ENCODE results near the gene PITPNC1. TPM values are rescaled to one million over a fixed set of nuclear protein-coding genes. Genes with fewer than 3 reads are reported as not detected.

PITPNC1 gene
- total and polyA plus RNA-seq, 11 donors: 7.0 to 20.8 (median 11.3) TPM

DNA sequence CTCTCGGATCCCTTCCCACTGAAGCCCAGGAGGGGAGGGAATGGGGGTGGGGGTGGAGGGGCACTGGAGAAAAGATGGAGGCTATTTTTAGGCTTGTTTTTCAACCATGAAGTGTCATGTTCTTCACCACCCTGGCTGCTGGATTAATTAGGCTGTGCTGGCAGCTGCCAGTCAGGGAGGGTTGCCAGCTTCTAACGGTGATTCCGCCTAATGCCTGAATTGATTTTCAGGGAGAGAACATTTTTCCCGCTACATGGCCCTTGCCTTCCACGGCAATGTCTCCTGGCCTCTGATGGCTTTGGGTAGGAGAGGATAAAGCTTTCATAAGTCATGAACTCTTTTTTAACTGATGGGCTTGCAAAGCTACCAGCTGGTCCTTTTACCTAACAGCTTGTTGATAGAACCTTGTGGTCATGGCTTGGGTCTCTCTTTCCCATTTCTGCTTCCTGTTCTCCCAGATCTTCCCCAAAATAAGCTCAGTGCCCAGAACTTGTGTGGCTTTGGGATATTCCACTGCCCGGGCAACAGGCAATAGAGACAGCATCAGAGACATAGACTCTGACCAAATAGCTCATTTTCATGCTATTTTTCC is 167.4 kb downstream of the PITPNC1 start:
- Histone ChIP-seq H3K4me3 (no peak overlapping the region), H3K36me3 (no peaks in the 10 kb centered on the region), H3K27me3 (no peaks in the 10 kb centered on the region), H3K9me3 (no peaks in the 10 kb centered on the region), H3K4me1 (peaks cover 0 to 25% (median 11%) of the 10 kb centered on the region in 12 donors), H3K27ac (no peak overlapping the region)
- DNase-seq (no peak), ATAC-seq (no peak)
- WGBS, 4 donors: 53 to 65% (median 62%) methylated on average over 6 of the region's 6 CpGs
- TF ChIP-seq, protein P1, sequence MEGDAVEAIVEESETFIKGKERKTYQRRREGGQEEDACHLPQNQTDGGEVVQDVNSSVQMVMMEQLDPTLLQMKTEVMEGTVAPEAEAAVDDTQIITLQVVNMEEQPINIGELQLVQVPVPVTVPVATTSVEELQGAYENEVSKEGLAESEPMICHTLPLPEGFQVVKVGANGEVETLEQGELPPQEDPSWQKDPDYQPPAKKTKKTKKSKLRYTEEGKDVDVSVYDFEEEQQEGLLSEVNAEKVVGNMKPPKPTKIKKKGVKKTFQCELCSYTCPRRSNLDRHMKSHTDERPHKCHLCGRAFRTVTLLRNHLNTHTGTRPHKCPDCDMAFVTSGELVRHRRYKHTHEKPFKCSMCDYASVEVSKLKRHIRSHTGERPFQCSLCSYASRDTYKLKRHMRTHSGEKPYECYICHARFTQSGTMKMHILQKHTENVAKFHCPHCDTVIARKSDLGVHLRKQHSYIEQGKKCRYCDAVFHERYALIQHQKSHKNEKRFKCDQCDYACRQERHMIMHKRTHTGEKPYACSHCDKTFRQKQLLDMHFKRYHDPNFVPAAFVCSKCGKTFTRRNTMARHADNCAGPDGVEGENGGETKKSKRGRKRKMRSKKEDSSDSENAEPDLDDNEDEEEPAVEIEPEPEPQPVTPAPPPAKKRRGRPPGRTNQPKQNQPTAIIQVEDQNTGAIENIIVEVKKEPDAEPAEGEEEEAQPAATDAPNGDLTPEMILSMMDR (IDR thresholded peaks at IDR 0.05): no peak
- TF ChIP-seq POLR2A (IDR thresholded peaks at IDR 0.05): no peak
- intact Hi-C loops (cut with DNase I): no loop called here

DNA sequence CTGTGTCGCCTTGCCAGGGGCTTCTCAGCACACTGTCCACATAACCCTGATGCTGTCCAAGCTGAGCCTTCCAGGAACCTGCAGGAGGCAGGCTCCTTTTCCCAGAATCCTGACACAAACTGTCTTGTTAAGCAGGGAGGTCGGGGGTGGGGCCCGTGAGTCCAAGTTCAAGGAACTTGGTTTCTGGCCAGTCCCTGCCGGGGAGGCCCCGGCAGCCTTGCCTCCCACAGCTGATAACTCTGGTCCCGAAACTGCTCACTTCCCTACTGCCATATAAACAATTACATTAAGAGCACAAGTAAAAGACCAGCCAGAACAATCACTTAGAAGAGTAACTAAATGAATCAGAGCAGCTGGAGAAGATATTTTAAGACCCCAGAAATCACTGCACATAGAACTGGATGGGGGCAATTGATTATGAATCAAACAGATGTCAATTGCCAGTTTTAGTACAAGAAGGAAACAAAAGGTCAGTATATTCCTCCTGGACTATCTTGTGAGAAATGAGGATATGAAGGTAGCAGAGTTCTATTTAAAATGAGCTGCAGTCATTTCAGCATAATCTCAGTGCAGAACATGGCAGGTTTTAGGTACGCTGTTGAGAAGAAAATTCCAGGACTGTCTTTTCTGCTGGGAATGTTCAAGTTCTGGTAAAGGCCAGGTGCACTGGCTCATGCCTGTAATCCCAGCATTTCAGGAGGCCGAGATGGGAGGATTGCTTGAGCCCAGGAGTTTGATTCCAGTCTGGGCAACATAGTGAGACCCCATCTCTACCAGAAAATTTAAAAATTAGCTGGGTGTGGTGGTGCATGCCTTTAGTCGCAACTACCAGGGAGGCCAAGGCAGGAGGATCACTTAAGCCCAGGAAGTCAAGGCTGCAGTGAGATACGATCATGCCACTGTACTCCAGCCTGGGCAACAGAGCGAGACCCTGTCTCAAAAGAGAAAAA is 169.8 kb downstream of the PITPNC1 start:
- intact Hi-C loops (cut with DNase I): no loop called here
- TF ChIP-seq, protein P1 (IDR thresholded peaks at IDR 0.05): peak in 3 of 12 donors; percentile 10 to 17 (median 13)
- no peak for TF ChIP-seq POLR2A (IDR thresholded peaks at IDR 0.05)
- DNase-seq (peak; percentile 55 to 72 (median 68)), ATAC-seq (peak in 3 of 4 donors; percentile 77 to 85 (median 82))
- H3K36me3 ChIP-seq: no peaks in the 10 kb centered on the region
- no peak overlapping the region for H3K4me3 ChIP-seq
- H3K4me1 ChIP-seq: peaks cover 0 to 32% (median 11%) of the 10 kb centered on the region in 12 donors
- no peaks in the 10 kb centered on the region for H3K27me3 ChIP-seq
- H3K9me3 ChIP-seq: no peaks in the 10 kb centered on the region
- WGBS, 4 donors: 48 to 56% (median 49%) methylated on average over 11 of the region's 11 CpGs
- peak overlapping the region in 7 of 12 donors; percentile 18 to 67 (median 43) for H3K27ac ChIP-seq

DNA sequence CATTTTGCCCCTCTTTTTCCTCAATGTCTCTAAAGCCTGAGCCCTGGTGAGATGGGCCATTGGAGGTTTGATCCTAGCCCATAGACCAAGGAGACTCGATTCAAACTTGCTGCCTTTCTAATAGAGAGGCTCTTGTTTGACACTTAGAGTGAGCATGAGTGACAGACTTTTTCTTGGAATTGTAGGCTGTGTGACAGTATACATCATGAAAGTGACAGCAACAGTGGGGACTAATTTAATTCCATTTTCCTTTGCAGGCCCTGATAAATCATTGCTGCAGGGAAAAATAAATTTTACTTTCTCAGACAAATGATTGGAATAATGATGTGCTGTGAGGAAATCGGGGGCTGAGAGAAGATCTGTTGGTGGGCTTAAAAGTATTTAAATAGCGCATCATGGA is 171.6 kb downstream of the PITPNC1 start:
- TF ChIP-seq, protein P1 (IDR thresholded peaks at IDR 0.05): no peak
- TF ChIP-seq POLR2A (IDR thresholded peaks at IDR 0.05): no peak
- intact Hi-C loops (cut with DNase I): no loop called here
- 97 to 99% (median 98%) methylated on average over 3 of the region's 3 CpGs for WGBS, 4 donors
- H3K4me3 ChIP-seq: no peak overlapping the region
- H3K4me1 ChIP-seq: peaks cover 0 to 32% (median 11%) of the 10 kb centered on the region in 12 donors
- H3K9me3 ChIP-seq: no peaks in the 10 kb centered on the region
- no peak for ATAC-seq
- no peaks in the 10 kb centered on the region for H3K36me3 ChIP-seq
- H3K27me3 ChIP-seq: no peaks in the 10 kb centered on the region
- peak overlapping the region in 1 of 12 donors; percentile 30 for H3K27ac ChIP-seq
- DNase-seq: no peak

DNA sequence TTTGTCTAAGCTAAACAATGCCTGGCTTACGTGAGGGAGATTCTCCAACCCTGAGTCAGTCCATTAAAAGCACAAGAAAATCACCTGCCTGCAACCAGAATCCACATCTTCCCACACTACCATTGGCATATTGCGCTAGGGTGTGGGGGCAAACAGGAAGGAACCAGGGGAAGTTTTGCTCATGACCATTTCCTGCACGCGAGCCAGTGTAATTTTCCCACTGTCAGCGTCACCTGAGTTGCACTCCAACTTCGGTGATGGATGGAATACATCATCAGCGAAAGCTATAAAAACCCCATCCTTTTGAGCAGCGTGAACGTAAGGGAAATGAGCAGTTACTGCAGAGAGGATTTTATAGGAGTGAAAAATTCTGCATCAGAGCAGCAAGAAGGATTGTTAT is 172.7 kb downstream of the PITPNC1 start:
- TF ChIP-seq, protein P1 (IDR thresholded peaks at IDR 0.05): no peak
- TF ChIP-seq POLR2A (IDR thresholded peaks at IDR 0.05): no peak
- DNase-seq (peak in 3 of 5 donors; percentile 29 to 58 (median 42)), ATAC-seq (peak in 3 of 4 donors; percentile 20 to 84 (median 38))
- Histone ChIP-seq H3K27me3 (no peaks in the 10 kb centered on the region), H3K36me3 (no peaks in the 10 kb centered on the region), H3K9me3 (no peaks in the 10 kb centered on the region), H3K4me3 (no peak overlapping the region), H3K4me1 (peaks cover 0 to 27% (median 11%) of the 10 kb centered on the region in 12 donors), H3K27ac (peak overlapping the region in 8 of 12 donors; percentile 28 to 65 (median 46))
- 67 to 79% (median 71%) methylated on average over 9 of the region's 9 CpGs for WGBS, 4 donors
- intact Hi-C loops (cut with DNase I): no loop called here
